Aorta (tissue), 5 donors: ENCODE data around the gene HES6. TPM values are rescaled to one million over a fixed set of nuclear protein-coding genes. Genes with fewer than 3 reads are reported as not detected.
"Not testable (repeated sequence)": the region's sequence is repeated elsewhere in the genome, so short reads cannot be mapped to it uniquely, and the experiment has no call there.

Experiments
- ATAC-seq: fragments of 200-7000 bp; cut with Tn5 transposase; one replicate; pipeline ENCODE4 v1.9.1; 2022; ENCODE audit warnings: moderate library complexity; ENCODE audit not compliant: low FRiP score
- DNase-seq, 2 donors: peaks; one replicate each; pipeline ENCODE4 v3.0.0-alpha.2; 2020
- H3K27ac ChIP-seq, 2 donors: one replicate each; pipeline ENCODE4 v1.5.1; 2013; ENCODE audit warnings: low read length in 2 of 2, mild to moderate bottlenecking in 2 of 2, moderate library complexity in 2 of 2, control low read depth in 1 of 2, inconsistent platforms in 1 of 2, low read depth in 1 of 2
- H3K27me3 ChIP-seq, 2 donors: one replicate each; pipeline ENCODE4 v1.6.1; 2013; ENCODE audit warnings: control low read depth in 1 of 2, low read length in 1 of 2, mild to moderate bottlenecking in 1 of 2, moderate library complexity in 1 of 2; ENCODE audit not compliant: insufficient read depth in 2 of 2, control insufficient read depth in 1 of 2
- H3K36me3 ChIP-seq, 2 donors: one replicate each; pipeline ENCODE4 v1.6.1; 2013; ENCODE audit warnings: control low read depth in 1 of 2, low read length in 1 of 2, mild to moderate bottlenecking in 1 of 2; ENCODE audit not compliant: insufficient read depth in 2 of 2, control insufficient read depth in 1 of 2
- H3K4me1 ChIP-seq, 2 donors: one replicate each; pipeline ENCODE4 v1.6.1; 2013; ENCODE audit warnings: low read length in 2 of 2, control low read depth in 1 of 2, mild to moderate bottlenecking in 1 of 2, moderate library complexity in 1 of 2; ENCODE audit not compliant: insufficient read depth in 2 of 2, control insufficient read depth in 1 of 2
- H3K4me3 ChIP-seq, 2 donors: one replicate each; pipeline ENCODE4 v1.5.1; 2013; ENCODE audit warnings: low read length in 2 of 2, control low read depth in 1 of 2, mild to moderate bottlenecking in 1 of 2
- H3K9me3 ChIP-seq: one replicate; pipeline ENCODE4 v1.6.1; 2013; ENCODE audit warnings: mild to moderate bottlenecking, low read length; ENCODE audit not compliant: control insufficient read depth
- WGBS, 2 donors: extraction: QIAGEN DNeasy Blood & Tissue Kit; methylation state at CpG; one replicate each; pipeline ENCODE4 v1.1.7; 2013; 5-methylcytosine and 5-hydroxymethylcytosine counted together
- intact Hi-C, 2 donors: fragments of 100-400 bp; cut with DNase I; formaldehyde crosslinking; loops; one replicate each; pipeline versions ENCODE4 v1.14.2 to v1.15.0; 2022
- polyA plus RNA-seq, 2 donors: library from polyadenylated mRNA; stranded (reverse); fragments of 200-250 nt; gene quantifications; one replicate each; pipeline ENCODE4 v1.2.3, GENCODE V29; 2013
- total RNA-seq, 2 donors: library from RNA; stranded (reverse); fragmentation: NEBNext Ultra II Directional; extraction: Animal tissue kit (Norgen Biotek cat#: 25700); gene quantifications; one replicate each; pipeline ENCODE4 v1.2.1, GENCODE V29; 2021
- donor health status: healthy with polysubstance abuse.
- donor health status: Bipolar disorder and iron deficiency.
- donor health status: DM: no; HTN: no; CAD: no.
- donor health status: DM: no; HTN: no; CAD: no.
- donor health status: DM: yes; HTN: yes; CAD: no.

HES6 gene
- total and polyA plus RNA-seq, 4 donors = 3.3 to 9.4 (median 4.3) TPM

DNA sequence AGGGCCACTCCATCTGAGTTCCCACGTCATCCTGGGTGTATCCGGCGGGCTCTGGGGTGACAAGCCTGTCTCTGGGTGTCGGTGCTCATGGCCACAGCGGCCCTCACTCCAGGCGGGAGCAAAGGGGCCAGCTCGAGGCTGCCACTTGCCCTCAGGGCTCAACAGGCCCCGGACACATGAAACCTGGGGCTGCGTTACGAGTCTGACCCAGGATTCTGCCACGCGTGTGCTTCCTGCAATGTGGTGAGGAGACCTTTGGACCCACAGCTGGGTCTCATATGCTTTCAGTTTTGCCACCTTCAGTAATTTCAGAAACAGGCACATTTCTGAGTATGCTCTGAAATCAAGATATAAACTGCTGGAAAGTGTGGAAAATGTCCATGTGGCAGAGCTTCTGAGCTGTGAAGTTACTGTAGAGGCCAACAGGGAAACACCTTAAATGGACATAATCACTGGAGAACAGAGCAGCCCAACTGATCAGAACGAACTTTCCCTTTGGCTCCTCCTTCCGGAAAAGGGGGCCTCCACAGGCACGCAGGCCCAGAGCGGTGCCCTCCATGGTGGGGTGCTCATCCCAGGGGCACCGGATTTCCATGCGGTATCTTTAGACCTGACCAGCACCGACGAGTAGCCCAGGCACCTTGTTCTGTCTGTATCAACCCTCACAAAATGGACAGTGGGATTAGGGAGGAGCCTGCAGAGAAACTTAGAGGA is 34.5 kb upstream of the HES6 start:
- WGBS, 2 donors = 90 to 93% methylated on average over 20 of the region's 20 CpGs
- Histone ChIP-seq H3K4me1 (no peaks in the 10 kb centered on the region), H3K9me3 (no peaks in the 10 kb centered on the region), H3K27ac (no peak overlapping the region), H3K27me3 (no peaks in the 10 kb centered on the region), H3K4me3 (no peak overlapping the region), H3K36me3 (peaks cover 0 to 3% of the 10 kb centered on the region in 2 donors)
- intact Hi-C loops = no loop called here
- DNase-seq (no peak), ATAC-seq (no peak)

DNA sequence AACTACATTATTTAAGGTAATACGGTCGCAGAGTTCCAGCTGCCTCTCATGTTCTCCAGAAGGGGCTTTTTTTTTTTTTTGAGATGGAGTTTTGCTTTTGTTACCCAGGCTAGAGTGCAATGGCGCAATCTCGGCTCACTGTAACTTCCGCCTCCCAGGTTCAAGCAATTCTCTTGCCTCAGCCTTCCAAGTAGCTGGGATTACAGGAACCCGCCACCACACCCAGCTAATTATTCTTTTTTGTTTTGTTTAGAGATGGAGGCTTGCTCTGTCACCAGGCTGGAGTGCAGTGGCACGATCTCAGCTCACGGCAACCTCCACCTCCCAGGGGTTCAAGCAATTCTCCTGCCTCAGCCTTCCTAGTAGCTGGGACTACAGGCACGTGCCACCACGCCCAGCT is 33.6 kb upstream of the HES6 start:
- intact Hi-C loops, ATAC-seq, H3K27me3 ChIP-seq, H3K36me3 ChIP-seq, H3K4me1 ChIP-seq, H3K4me3 ChIP-seq, H3K9me3 ChIP-seq, H3K27ac ChIP-seq: not testable (repeated sequence)
- WGBS, 2 donors = 90 to 95% methylated on average over 10 of the region's 10 CpGs
- peak in 1 of 2 donors; percentile 41 for DNase-seq

DNA sequence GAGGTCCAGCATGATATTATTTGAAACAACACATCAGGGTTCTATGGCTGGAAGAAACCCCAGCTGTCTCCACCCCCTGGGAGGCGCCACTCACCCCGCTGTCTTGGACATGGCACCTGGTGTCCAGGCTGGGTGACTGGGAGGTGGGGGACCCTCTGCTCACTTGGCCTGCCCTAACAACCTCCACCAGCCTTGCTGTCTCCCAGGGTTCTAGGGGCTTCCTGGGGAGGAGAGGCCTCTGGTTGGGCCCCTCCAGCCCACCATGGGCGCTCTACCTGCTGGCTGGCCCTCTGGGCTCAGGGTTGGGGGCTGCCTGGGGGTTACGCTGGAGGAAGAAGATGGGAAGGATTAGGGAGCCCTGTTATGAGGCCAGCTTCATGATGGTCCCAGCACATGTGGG is 32.3 kb upstream of the HES6 start:
- DNase-seq (peak in 1 of 2 donors; percentile 15), ATAC-seq (no peak)
- intact Hi-C loops = no loop called here
- H3K27me3 ChIP-seq = no peaks in the 10 kb centered on the region
- H3K4me1 ChIP-seq = no peaks in the 10 kb centered on the region
- H3K9me3 ChIP-seq = no peaks in the 10 kb centered on the region
- H3K4me3 ChIP-seq = no peak overlapping the region
- no peak overlapping the region for H3K27ac ChIP-seq
- peaks cover 3 to 5% of the 10 kb centered on the region in 2 donors for H3K36me3 ChIP-seq
- 93 to 96% methylated on average over 4 of the region's 4 CpGs for WGBS, 2 donors

DNA sequence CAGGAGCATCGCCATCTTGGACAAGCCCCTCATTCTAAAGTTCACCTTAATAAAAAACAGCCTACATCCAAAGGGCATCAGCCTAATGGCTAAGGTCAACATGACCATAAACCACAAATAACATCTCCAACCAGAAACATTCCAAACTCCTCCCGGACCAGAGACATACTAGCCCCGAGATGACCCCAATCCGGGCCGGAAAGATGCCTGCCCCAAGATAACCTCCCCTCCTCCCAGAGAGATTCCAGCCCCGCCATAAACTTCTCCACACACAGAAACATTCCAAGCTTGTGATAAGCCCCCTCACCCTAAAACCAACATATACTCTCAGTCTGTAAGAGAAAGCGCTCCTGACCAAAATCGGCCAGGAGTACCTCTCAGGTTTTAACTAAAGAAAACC is 31.8 kb upstream of the HES6 start:
- 74 to 76% methylated on average over 8 of the region's 8 CpGs for WGBS, 2 donors
- ATAC-seq, H3K4me3 ChIP-seq, H3K9me3 ChIP-seq, H3K27ac ChIP-seq, H3K27me3 ChIP-seq, intact Hi-C loops, H3K4me1 ChIP-seq, H3K36me3 ChIP-seq: not testable (repeated sequence)
- DNase-seq = peak in 1 of 2 donors; percentile 32

DNA sequence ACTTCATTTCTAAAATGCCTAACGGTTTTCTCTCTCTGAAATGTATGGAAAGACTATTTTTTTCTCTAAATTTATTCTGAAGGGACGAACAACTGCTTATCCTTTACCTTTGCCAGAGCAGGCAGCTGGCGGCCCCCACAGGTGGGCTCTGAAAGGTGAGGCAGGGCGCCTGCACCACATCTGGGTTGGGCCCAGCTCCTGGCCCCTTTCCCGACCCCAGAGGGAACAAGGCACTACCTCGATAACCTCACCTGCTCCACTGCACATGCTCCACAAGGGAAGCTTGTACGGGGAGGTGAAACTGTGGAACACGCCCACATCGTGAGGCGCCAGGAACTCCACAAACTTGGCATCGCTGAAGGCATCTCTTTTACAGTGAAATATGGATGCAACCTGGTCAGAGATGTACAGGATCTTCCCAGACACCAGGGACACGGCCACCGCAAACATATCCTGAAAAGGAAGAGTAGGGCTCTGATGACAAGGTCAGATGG is 31.3 kb upstream of the HES6 start:
- H3K4me1 ChIP-seq = no peaks in the 10 kb centered on the region
- DNase-seq = peak in 1 of 2 donors; percentile 28
- H3K4me3 ChIP-seq = no peak overlapping the region
- ATAC-seq = no peak
- H3K27ac ChIP-seq = no peak overlapping the region
- intact Hi-C loops = no loop called here
- no peaks in the 10 kb centered on the region for H3K9me3 ChIP-seq
- H3K36me3 ChIP-seq = peaks cover 3 to 5% of the 10 kb centered on the region in 2 donors
- H3K27me3 ChIP-seq = no peaks in the 10 kb centered on the region
- WGBS, 2 donors = 82 to 85% methylated on average over 13 of the region's 13 CpGs

DNA sequence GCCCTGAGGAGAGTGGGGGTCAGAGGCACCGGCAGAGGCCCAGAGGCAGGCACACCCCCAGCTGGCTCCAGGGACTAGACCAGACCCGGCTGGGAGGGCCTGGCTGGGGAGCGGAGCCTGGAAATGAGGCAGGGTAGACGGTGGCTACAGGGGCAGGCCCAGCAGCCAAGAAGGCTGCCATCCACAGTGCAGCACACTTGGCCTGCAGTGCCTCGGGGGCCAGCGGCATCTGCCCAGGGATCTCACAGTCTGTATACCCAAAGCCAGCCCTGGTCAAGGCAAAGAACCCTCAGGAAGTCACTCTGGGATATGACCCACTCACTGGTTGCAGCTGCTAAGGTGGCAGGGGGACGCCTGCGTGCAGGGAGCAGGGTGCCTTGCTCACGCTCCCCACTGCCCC is 30.8 kb upstream of the HES6 start:
- 83 to 89% methylated on average over 7 to 9 of the region's 9 CpGs for WGBS, 2 donors
- Histone ChIP-seq H3K27ac (no peak overlapping the region), H3K4me3 (no peak overlapping the region), H3K9me3 (no peaks in the 10 kb centered on the region), H3K27me3 (no peaks in the 10 kb centered on the region), H3K4me1 (no peaks in the 10 kb centered on the region), H3K36me3 (peaks cover 3 to 5% of the 10 kb centered on the region in 2 donors)
- intact Hi-C loops = no loop called here
- ATAC-seq (no peak), DNase-seq (peak in 1 of 2 donors; percentile 29)

DNA sequence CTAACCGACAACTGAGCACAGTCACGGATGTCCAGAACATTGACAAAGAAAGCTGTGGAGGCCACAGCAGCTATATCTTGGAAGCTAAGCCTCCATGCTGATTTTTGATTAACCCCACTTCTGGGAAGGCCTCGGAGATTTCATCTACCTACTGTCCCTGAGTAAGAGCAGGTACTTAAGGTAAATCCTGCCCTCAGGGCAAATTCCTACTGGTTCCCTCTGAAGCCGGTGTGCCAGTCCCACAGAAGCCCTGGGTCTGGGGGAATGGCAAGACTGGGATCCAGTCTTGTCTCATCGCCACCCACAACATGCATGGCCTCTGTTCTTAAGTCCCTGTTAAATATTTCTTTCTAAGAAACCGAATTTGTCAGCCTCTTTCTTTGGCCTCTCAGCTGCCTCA is 29.9 kb upstream of the HES6 start:
- no peaks in the 10 kb centered on the region for H3K4me1 ChIP-seq
- 91 to 93% methylated on average over 6 of the region's 6 CpGs for WGBS, 2 donors
- intact Hi-C loops = loop anchor here (10.0 kb wide), 2 partner anchors 105 to 205 kb away; partner anchors contain the start of gene SCLY (in 1 of the 2)
- H3K4me3 ChIP-seq = no peak overlapping the region
- H3K27ac ChIP-seq = no peak overlapping the region
- DNase-seq = peak in 1 of 2 donors; percentile 6
- H3K27me3 ChIP-seq = no peaks in the 10 kb centered on the region
- peaks cover 3 to 5% of the 10 kb centered on the region in 2 donors for H3K36me3 ChIP-seq
- ATAC-seq = no peak
- no peaks in the 10 kb centered on the region for H3K9me3 ChIP-seq

DNA sequence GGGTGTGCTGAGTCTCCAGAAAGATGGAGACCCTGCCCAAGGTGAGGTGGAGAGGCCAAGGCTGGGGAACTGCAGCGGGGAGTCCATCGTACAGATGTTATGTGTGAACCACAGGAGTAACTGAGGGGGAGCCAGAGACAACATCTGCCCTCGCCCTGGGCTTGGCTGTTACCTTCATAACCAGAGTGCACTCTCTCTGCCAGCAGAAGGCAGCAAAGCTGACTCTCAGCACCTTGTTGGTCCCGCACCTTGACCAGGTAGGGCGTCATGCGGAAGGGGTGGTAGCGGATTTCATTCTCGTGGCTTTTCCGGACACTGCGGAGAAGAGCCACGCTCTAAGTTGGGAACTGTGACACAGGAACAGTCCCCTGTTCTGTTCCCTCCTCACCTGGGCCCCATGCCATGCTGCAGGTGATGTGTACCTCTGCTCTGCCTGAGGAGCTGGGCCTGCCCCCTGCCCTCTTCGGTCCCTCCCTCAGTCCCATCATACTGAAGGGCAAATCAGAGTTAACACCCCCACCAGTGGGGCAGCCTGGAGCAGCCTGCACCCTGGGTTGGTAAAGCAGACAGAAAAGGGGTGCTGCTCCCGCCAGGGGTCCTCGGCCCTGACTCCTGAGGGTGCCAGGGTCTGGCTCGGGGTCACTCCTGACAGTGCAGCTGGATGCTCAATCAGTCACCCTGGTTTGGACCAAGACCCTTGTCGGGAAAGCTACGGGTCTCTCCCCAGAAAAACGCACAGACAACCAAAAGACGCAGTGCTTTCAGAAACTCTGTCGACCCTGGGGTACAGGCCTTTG is 28.2 kb upstream of the HES6 start:
- WGBS, 2 donors = 91 to 93% methylated on average over 20 of the region's 20 CpGs
- H3K36me3 ChIP-seq = peaks cover 3 to 5% of the 10 kb centered on the region in 2 donors
- no peak overlapping the region for H3K4me3 ChIP-seq
- no peak overlapping the region for H3K27ac ChIP-seq
- no peak for ATAC-seq
- H3K9me3 ChIP-seq = no peaks in the 10 kb centered on the region
- peak in 1 of 2 donors; percentile 24 for DNase-seq
- H3K4me1 ChIP-seq = no peaks in the 10 kb centered on the region
- intact Hi-C loops = loop anchor here (10.0 kb wide), 2 partner anchors 103 to 203 kb away; partner anchors contain the start of gene SCLY (in 1 of the 2)
- no peaks in the 10 kb centered on the region for H3K27me3 ChIP-seq
